ACC112 (cell line): ENCODE measurements around the gene PLGRKT.

Experiments used
- H2AFZ ChIP-seq: fragments of 200-600 bp; sonication (generic); one replicate; pipeline ENCODE4 v1.6.0; 2017; ENCODE audit warnings: antibody characterized with exemption, low read length; ENCODE audit not compliant: unreplicated experiment
- H3K27ac ChIP-seq: fragments of 200-600 bp; sonication (generic); 2 replicates; pipeline ENCODE4 v1.5.1; 2014; ENCODE audit warnings: low read depth, mild to moderate bottlenecking, antibody characterized with exemption, low read length, moderate library complexity
- H3K27me3 ChIP-seq: fragments of 200-600 bp; sonication (generic); 2 replicates; pipeline ENCODE4 v1.6.1; 2014; ENCODE audit warnings: mild to moderate bottlenecking, antibody characterized with exemption, low read length, moderate library complexity, mixed read lengths; ENCODE audit not compliant: insufficient read depth
- H3K36me3 ChIP-seq: fragments of 200-600 bp; sonication (generic); 2 replicates; pipeline ENCODE4 v1.6.1; 2016; ENCODE audit warnings: mild to moderate bottlenecking, antibody characterized with exemption, low read length, moderate library complexity, mixed read lengths; ENCODE audit not compliant: insufficient read depth
- H3K4me1 ChIP-seq: fragments of 200-600 bp; sonication (generic); one replicate; pipeline ENCODE4 v1.6.1; 2016; ENCODE audit warnings: low read length, mixed read lengths; ENCODE audit not compliant: insufficient read depth, unreplicated experiment, control insufficient read depth
- H3K4me3 ChIP-seq: fragments of 200-600 bp; sonication (generic); 2 replicates; pipeline ENCODE4 v1.5.1; 2014; ENCODE audit warnings: mild to moderate bottlenecking, low read depth, low read length
- H3K79me2 ChIP-seq: fragments of 200-600 bp; sonication (generic); one replicate; pipeline ENCODE4 v1.6.0; 2016; ENCODE audit warnings: low read length; ENCODE audit not compliant: control insufficient read depth, unreplicated experiment, insufficient read depth

The PLGRKT gene

DNA sequence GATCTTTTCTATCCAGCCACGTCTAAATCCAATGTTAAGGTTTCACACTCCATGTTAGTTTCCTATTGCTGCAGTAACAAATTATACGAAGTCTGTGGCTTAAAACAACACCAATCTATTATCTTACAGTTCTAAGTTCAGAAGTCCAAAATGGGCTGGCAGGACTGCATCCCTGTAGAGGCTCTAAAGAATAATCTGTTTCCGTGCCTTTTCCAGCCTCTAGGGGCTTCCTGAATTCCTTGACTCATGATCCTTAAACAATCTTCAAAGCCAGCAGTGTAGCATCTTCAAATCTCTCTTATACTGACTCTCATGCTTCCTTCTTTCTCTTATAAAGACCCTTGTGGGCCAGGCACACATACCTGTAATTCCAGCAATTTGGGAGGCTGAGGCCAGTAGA, 6.8 kb downstream of the PLGRKT start:
- Histone ChIP-seq H3K4me1 (no peaks in the 10 kb centered on the region), H3K27me3 (no peaks in the 10 kb centered on the region), H3K79me2 (no peaks in the 10 kb centered on the region), H3K36me3 (peaks cover 7% of the 10 kb centered on the region; the same call in 1 of the 2 replicates), H3K4me3 (no peak overlapping the region), H3K27ac (no peak overlapping the region), H2AFZ (no peak overlapping the region)

GRCh38 chr9:5429873-5430564, 7.7 kb downstream of the PLGRKT start:
- Histone ChIP-seq H3K27me3 (no peaks in the 10 kb centered on the region), H3K4me1 (no peaks in the 10 kb centered on the region), H2AFZ (no peak overlapping the region), H3K36me3 (no peaks in the 10 kb centered on the region), H3K79me2 (no peaks in the 10 kb centered on the region), H3K27ac (no peak overlapping the region), H3K4me3 (no peak overlapping the region)

DNA sequence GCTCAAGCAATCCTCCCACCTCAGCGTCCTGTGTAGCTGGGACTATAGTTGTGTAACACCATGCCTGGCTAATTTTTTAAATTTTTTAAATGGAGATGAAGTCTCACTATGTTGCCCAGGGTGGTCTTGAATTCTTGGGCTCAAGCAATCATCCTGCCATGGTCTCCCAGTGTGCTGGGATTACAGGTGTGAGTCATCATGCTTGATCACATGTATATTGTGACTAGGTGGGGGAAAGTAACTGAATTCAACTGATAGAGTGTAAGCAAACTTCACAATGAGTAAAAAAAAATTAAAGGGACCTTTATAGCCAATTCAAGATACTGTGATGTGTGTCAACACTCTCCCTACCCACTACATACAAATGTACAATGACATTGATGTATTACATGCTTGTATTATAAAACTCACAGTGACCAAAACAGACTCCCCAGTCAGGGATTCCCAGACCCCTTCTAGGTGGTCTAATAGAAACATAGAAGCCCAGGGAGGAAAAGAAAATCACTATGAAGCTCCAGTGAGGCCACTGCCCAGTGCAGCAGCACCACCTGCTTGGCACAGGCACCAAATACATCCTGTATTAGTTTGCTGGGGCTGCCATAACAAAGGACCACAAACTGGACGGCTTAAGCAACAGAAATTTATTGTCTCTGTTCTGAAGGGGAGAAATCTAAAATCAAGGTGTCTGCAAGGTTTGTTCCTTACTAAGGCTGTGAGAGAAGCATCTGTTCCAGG, 8.8 kb downstream of the PLGRKT start:
- Histone ChIP-seq H3K36me3 (no peaks in the 10 kb centered on the region), H3K79me2 (no peaks in the 10 kb centered on the region), H3K4me1 (no peaks in the 10 kb centered on the region), H3K27ac (no peak overlapping the region), H3K4me3 (no peak overlapping the region), H3K27me3 (no peaks in the 10 kb centered on the region), H2AFZ (no peak overlapping the region)

DNA sequence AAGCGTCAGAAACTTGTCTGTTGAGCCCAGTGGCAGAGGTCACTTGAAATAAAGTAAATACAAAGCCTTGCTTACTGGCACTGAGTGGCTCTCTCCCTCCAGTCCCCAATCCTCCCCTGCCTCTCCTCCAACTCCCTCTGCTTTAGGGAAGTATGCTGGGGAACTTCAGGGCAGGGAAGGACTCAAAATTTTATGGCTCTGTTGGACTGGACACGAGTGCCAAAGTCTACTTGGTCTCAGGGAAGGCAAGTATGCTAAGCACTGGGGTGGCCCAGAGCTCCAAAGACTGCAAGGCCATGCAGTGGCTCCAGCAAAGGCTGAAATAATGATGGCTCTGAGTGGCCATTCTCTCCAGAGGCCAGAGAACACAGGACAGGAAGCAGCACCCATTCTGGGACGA, 9.6 kb downstream of the PLGRKT start:
- H3K27ac ChIP-seq = no peak overlapping the region
- no peak overlapping the region for H3K4me3 ChIP-seq
- H2AFZ ChIP-seq = no peak overlapping the region
- H3K27me3 ChIP-seq = no peaks in the 10 kb centered on the region
- H3K79me2 ChIP-seq = no peaks in the 10 kb centered on the region
- no peaks in the 10 kb centered on the region for H3K36me3 ChIP-seq
- H3K4me1 ChIP-seq = no peaks in the 10 kb centered on the region

DNA sequence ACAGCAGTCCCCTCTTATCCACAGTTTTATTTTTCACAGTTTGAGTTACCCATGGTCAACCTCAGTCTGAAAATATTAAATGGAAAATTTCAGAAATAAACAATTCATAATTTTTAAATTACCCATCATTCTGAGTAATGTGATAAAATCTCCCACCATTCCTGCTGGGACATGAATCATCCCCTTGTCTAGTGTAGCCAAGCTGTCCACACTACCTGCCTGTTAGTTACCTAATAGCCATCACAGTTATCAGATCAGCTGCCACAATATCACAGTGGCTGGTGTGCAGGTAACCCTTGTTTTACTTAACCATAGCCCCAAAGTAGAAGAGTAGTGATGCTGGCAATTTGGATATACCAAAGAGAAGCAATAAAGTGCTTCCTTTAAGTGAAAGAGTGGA, 10.7 kb downstream of the PLGRKT start:
- H2AFZ ChIP-seq = no peak overlapping the region
- H3K4me1 ChIP-seq = no peaks in the 10 kb centered on the region
- no peaks in the 10 kb centered on the region for H3K36me3 ChIP-seq
- no peaks in the 10 kb centered on the region for H3K27me3 ChIP-seq
- no peaks in the 10 kb centered on the region for H3K79me2 ChIP-seq
- H3K27ac ChIP-seq = no peak overlapping the region
- no peak overlapping the region for H3K4me3 ChIP-seq

DNA sequence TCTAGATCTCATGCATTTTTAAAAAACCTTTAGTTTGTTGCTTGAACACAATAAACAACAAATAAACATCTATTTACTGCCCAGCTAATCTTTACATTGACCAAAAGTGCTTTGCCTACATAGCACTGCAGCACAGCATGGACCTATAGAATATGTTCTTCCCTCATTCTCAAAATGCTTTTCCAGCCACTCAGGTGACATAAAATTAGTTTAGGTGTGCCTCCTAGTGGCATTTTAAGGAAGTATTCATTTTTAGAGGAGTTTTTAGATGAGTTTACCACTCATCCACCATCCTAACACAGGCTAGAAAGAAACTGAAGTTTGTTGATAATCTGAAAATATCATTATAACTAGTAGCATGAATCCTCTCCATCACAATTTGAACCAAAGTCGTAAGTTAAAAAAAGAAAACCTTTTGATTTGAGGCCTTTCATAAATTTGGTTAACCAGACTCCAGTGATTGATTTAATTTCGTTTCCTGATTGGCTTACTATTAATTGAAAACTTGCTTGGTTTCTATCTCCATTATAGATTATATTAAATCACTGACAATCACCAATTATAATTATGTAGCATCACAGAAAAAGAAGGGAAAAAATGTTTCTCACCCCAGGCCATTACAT, 12.6 kb downstream of the PLGRKT start:
- Histone ChIP-seq H3K36me3 (no peaks in the 10 kb centered on the region), H3K79me2 (no peaks in the 10 kb centered on the region)

DNA sequence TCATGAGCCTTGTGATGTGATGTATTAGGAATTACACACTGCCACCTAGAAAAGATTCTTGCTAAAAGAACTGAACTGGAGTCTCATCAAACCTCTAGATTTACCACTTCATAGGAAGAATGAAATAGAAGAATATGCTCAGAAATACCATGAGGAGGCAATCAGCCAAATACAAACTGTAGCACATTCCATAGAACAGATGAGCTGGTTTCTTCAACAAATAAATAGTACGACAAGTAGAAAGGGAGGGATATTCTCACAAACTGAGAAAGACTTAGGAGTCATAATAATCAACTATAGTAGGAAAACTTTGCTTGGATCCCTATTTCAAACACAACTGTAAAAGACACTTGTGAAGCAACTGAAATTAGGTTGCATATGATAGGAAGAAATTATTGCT, 15.4 kb downstream of the PLGRKT start:
- H3K27me3 ChIP-seq = no peaks in the 10 kb centered on the region
- H3K4me1 ChIP-seq = no peaks in the 10 kb centered on the region
- no peak overlapping the region for H2AFZ ChIP-seq
- H3K36me3 ChIP-seq = no peaks in the 10 kb centered on the region
- no peaks in the 10 kb centered on the region for H3K79me2 ChIP-seq
- H3K4me3 ChIP-seq = no peak overlapping the region
- no peak overlapping the region for H3K27ac ChIP-seq

More for the DNA sequence above, 12.6 kb downstream of the PLGRKT start:
- no peak overlapping the region for H3K4me3 ChIP-seq
- H3K27me3 ChIP-seq = no peaks in the 10 kb centered on the region
- H3K27ac ChIP-seq = no peak overlapping the region
- H2AFZ ChIP-seq = no peak overlapping the region
- no peaks in the 10 kb centered on the region for H3K4me1 ChIP-seq

- Histone ChIP-seq H3K36me3 (no peaks in the 10 kb centered on the region), H3K79me2 (no peaks in the 10 kb centered on the region), H3K27ac (no peak overlapping the region), H2AFZ (no peak overlapping the region), H3K4me1 (no peaks in the 10 kb centered on the region), H3K27me3 (no peaks in the 10 kb centered on the region), H3K4me3 (no peak overlapping the region)
Measured at GRCh38 chr9:5421163-5421562, 16.6 kb downstream of the PLGRKT start.

DNA sequence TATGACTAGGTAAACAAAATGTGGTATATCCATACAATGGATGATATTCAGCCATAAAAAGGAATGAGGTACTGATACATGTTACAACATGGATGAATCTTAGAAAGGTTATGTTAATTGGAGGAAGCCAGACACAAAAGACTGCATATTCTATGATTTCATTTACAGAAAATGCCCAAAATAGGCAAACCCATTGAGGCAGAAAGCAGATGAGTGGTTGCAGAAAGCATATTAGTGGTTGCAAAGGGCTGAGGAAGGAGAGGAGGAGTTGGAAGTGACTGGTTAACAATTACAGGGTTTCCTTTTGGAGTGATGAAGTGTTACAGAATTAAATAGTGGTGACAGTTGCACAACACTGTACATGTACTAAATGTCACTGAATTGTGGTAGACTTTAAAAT, 17.7 kb downstream of the PLGRKT start:
- Histone ChIP-seq H3K27me3 (no peaks in the 10 kb centered on the region), H3K4me1 (no peaks in the 10 kb centered on the region), H3K79me2 (no peaks in the 10 kb centered on the region), H3K4me3 (no peak overlapping the region), H3K36me3 (no peaks in the 10 kb centered on the region), H2AFZ (no peak overlapping the region), H3K27ac (no peak overlapping the region)

DNA sequence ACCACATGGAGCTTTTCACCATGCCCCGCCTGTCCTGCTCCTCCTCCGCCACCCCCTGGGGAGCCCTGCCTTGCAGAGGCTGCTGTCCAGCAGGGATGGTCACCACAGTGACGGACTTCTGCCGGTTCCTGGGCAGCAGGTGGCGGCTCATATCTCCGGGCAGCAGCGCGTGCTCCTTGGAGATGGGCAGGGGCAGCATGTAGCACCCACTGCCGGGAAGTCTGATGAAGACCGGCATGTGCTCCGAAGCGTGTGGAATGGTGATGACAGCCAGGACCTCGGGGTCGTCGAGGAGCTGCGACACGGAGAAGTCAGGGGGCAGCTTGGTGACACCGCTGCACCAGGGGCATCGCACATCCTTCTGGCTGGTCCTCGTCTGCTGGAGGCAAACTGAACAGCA, 19.2 kb downstream of the PLGRKT start:
- H3K4me1 ChIP-seq = no peaks in the 10 kb centered on the region
- H3K27ac ChIP-seq = no peak overlapping the region
- H2AFZ ChIP-seq = no peak overlapping the region
- H3K27me3 ChIP-seq = no peaks in the 10 kb centered on the region
- H3K79me2 ChIP-seq = no peaks in the 10 kb centered on the region
- no peak overlapping the region for H3K4me3 ChIP-seq
- no peaks in the 10 kb centered on the region for H3K36me3 ChIP-seq

DNA sequence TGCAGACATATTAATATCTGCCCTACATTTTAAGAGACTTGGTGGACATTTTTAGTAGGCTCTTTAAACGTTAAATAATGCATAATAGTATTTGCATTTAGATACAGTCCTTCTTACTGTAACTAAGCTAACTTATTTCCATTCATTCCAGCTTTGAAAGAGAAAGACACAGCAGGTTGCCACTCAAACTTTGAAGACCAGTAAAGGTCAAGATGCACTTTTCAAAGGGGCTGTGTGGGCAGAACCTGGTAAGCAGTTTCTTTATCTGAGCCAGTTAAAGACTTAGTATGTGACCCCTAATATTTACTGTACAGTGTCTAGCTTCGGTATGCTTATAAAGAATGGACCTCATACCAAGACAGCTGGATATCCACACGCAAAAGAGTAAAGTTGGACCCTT, 20.8 kb downstream of the PLGRKT start:
- H3K79me2 ChIP-seq = no peaks in the 10 kb centered on the region
- H3K36me3 ChIP-seq = no peaks in the 10 kb centered on the region
- no peak overlapping the region for H2AFZ ChIP-seq
- no peaks in the 10 kb centered on the region for H3K4me1 ChIP-seq
- H3K27me3 ChIP-seq = no peaks in the 10 kb centered on the region
- H3K4me3 ChIP-seq = no peak overlapping the region
- H3K27ac ChIP-seq = no peak overlapping the region
